Loucy (cell line): Measurements from ENCODE around the gene PKNOX2.

Source experiments
- CTCF ChIP-seq: fragments of 200-600 bp; sonication (generic); conservative IDR thresholded peaks from 2 replicates; pipeline ENCODE4 v1.5.1; 2014; ENCODE audit warnings: mild to moderate bottlenecking, antibody characterized with exemption, low read length
- EZH2phosphoT487 ChIP-seq: fragments of 200-600 bp; IDR thresholded peaks from 2 replicates; pipeline ENCODE4 v1.6.1; 2018; ENCODE audit warnings: antibody characterized with exemption, mild to moderate bottlenecking, moderate library complexity, borderline replicate concordance

GRCh38 chr11:125451400-125452124 lies 287.0 kb downstream of the PKNOX2 start:
- TF ChIP-seq CTCF (no peak), EZH2phosphoT487 (no peak)
